Measurements from ENCODE around the gene ZFAND3.

The ZFAND3 gene

GRCh38 chr6:37998366-37998765 is 178.8 kb downstream of the ZFAND3 start:
- DNase-seq (ENCODE audit: low spot score): no peak
- no peak for TF ChIP-seq CTCF (IDR thresholded peaks at IDR 0.05; ENCODE audit: borderline replicate concordance, control extremely low read depth, extremely low read depth, insufficient read depth, missing control alignments)
- in situ Hi-C loops (cut with MboI; ENCODE audit: low sequenced_read_pairs, unreplicated experiment): no loop called here

GRCh38 chr6:38001386-38001785 is 181.9 kb downstream of the ZFAND3 start:
- DNase-seq (ENCODE audit: low spot score): no peak
- in situ Hi-C loops (cut with MboI; ENCODE audit: low sequenced_read_pairs, unreplicated experiment): no loop called here
- TF ChIP-seq CTCF (IDR thresholded peaks at IDR 0.05; ENCODE audit: borderline replicate concordance, control extremely low read depth, extremely low read depth, insufficient read depth, missing control alignments): no peak

GRCh38 chr6:38004908-38005307 is 185.4 kb downstream of the ZFAND3 start:
- no peak for DNase-seq (ENCODE audit: low spot score)
- in situ Hi-C loops (cut with MboI; ENCODE audit: low sequenced_read_pairs, unreplicated experiment): no loop called here
- no peak for TF ChIP-seq CTCF (IDR thresholded peaks at IDR 0.05; ENCODE audit: borderline replicate concordance, control extremely low read depth, extremely low read depth, insufficient read depth, missing control alignments)

- DNase-seq (ENCODE audit: low spot score): no peak
- in situ Hi-C loops (cut with MboI; ENCODE audit: low sequenced_read_pairs, unreplicated experiment): no loop called here
- TF ChIP-seq CTCF (IDR thresholded peaks at IDR 0.05; ENCODE audit: borderline replicate concordance, control extremely low read depth, extremely low read depth, insufficient read depth, missing control alignments): no peak
Measured at GRCh38 chr6:38011937-38012336, 192.4 kb downstream of the ZFAND3 start.

GRCh38 chr6:38012573-38012972 is 193.0 kb downstream of the ZFAND3 start:
- peak; percentile 60 for TF ChIP-seq CTCF (IDR thresholded peaks at IDR 0.05; ENCODE audit: borderline replicate concordance, control extremely low read depth, extremely low read depth, insufficient read depth, missing control alignments)
- in situ Hi-C loops (cut with MboI; ENCODE audit: low sequenced_read_pairs, unreplicated experiment): no loop called here
- peak; percentile 56 for DNase-seq (ENCODE audit: low spot score)

GRCh38 chr6:38015341-38015740 is 195.8 kb downstream of the ZFAND3 start:
- TF ChIP-seq CTCF (IDR thresholded peaks at IDR 0.05; ENCODE audit: borderline replicate concordance, control extremely low read depth, extremely low read depth, insufficient read depth, missing control alignments): no peak
- no peak for DNase-seq (ENCODE audit: low spot score)
- in situ Hi-C loops (cut with MboI; ENCODE audit: low sequenced_read_pairs, unreplicated experiment): no loop called here

- in situ Hi-C loops (cut with MboI; ENCODE audit: low sequenced_read_pairs, unreplicated experiment): no loop called here
- DNase-seq (ENCODE audit: low spot score): no peak
- no peak for TF ChIP-seq CTCF (IDR thresholded peaks at IDR 0.05; ENCODE audit: borderline replicate concordance, control extremely low read depth, extremely low read depth, insufficient read depth, missing control alignments)
Measured at GRCh38 chr6:38016824-38017223, 197.3 kb downstream of the ZFAND3 start.

Measured in GM13976 (cell line).